SK-N-SH treated with all-trans-retinoic acid at 6 μM for 48 hours (cell line): ENCODE results near the gene CDON.

Experiments
- CSRNP3 ChIP-seq: fragments of 250-450 bp; sonication (Bioruptor Pico); IDR thresholded peaks from 2 replicates; pipeline ENCODE4 v1.5.1; 2021; ENCODE audit warnings: mild to moderate bottlenecking, moderate library complexity
- SNAI2 ChIP-seq: fragments of 250-450 bp; sonication (Bioruptor Pico); IDR thresholded peaks from 2 replicates; pipeline ENCODE4 v1.5.0; 2020; ENCODE audit warnings: mild to moderate bottlenecking, moderate library complexity
- TOX ChIP-seq: fragments of 250-450 bp; sonication (Bioruptor Pico); IDR thresholded peaks from 2 replicates; pipeline ENCODE4 v1.8.0; 2021; ENCODE audit warnings: mild to moderate bottlenecking, moderate library complexity, borderline replicate concordance

- TF ChIP-seq CSRNP3 (CRISPR knock-in tag) (no peak), SNAI2 (CRISPR knock-in tag) (no peak), TOX (no peak)
These were observed 14.5 kb downstream of the CDON start for GRCh38 chr11:126048197-126048596.
